SH-SY5Y (cell line): ENCODE data around the gene ATXN7.

Source experiments
- GATA2 ChIP-seq: IDR thresholded peaks from 2 replicates; pipeline ENCODE4 v1.6.1; 2011; ENCODE audit warnings: mild to moderate bottlenecking, low read depth, low read length
- GATA3 ChIP-seq: IDR thresholded peaks from 2 replicates; pipeline ENCODE4 v1.6.1; 2011; ENCODE audit warnings: low read depth, mild to moderate bottlenecking, low read length, moderate library complexity

- no peak for TF ChIP-seq GATA2
- TF ChIP-seq GATA3 = no peak
Observed at GRCh38 chr3:63875510-63875909, 11.8 kb downstream of the ATXN7 start.
